GM23248 (cell line): Measurements from ENCODE around the gene TTC28. TPM values are rescaled to one million over a fixed set of nuclear protein-coding genes. Genes with fewer than 3 reads are reported as not detected.
A peak's percentile ranks its signal among the peaks of the same experiment; 100 is the strongest.

Source experiments
- DNase-seq: peaks from one replicate; pipeline ENCODE4 v3.0.0-alpha.2; 2015
- H2AFZ ChIP-seq: fragments of 200-600 bp; sonication (generic); 2 replicates; pipeline ENCODE4 v1.6.1; 2016; ENCODE audit warnings: antibody characterized with exemption
- H3F3A ChIP-seq: fragments of 200-600 bp; sonication (generic); 2 replicates; pipeline ENCODE4 v1.6.1; 2016; ENCODE audit warnings: mild to moderate bottlenecking, antibody characterized with exemption, mixed run types; ENCODE audit not compliant: insufficient read depth
- H3K27ac ChIP-seq: fragments of 200-600 bp; sonication (generic); 2 replicates; pipeline ENCODE4 v1.5.1; 2016; ENCODE audit warnings: mild to moderate bottlenecking
- H3K27me3 ChIP-seq: fragments of 200-600 bp; sonication (generic); replicated peaks from 2 replicates; pipeline ENCODE4 v1.6.1; 2016; ENCODE audit warnings: mild to moderate bottlenecking; ENCODE audit not compliant: insufficient read depth
- H3K36me3 ChIP-seq: fragments of 200-600 bp; sonication (generic); 2 replicates; pipeline ENCODE4 v1.6.1; 2016; ENCODE audit warnings: low read depth, mild to moderate bottlenecking
- H3K4me1 ChIP-seq: fragments of 200-600 bp; sonication (generic); 2 replicates; pipeline ENCODE4 v1.6.1; 2016; ENCODE audit warnings: mild to moderate bottlenecking; ENCODE audit not compliant: insufficient read depth
- H3K4me2 ChIP-seq: fragments of 200-600 bp; sonication (generic); one replicate; pipeline ENCODE4 v1.6.1; 2016; ENCODE audit warnings: mild to moderate bottlenecking; ENCODE audit not compliant: unreplicated experiment
- H3K4me3 ChIP-seq: fragments of 200-600 bp; sonication (generic); 2 replicates; pipeline ENCODE4 v1.5.1; 2016; ENCODE audit warnings: mild to moderate bottlenecking
- H3K79me2 ChIP-seq: fragments of 200-600 bp; sonication (generic); 2 replicates; pipeline ENCODE4 v1.6.1; 2016; ENCODE audit warnings: mild to moderate bottlenecking; ENCODE audit not compliant: insufficient read depth
- H3K9ac ChIP-seq: fragments of 200-600 bp; sonication (generic); 2 replicates; pipeline ENCODE4 v1.6.1; 2016; ENCODE audit warnings: mild to moderate bottlenecking
- H3K9me2 ChIP-seq: fragments of 200-600 bp; sonication (generic); 2 replicates; pipeline ENCODE4 v1.6.1; 2016; ENCODE audit warnings: mixed run types, mild to moderate bottlenecking, moderate library complexity; ENCODE audit not compliant: insufficient read depth
- H3K9me3 ChIP-seq: fragments of 200-600 bp; sonication (generic); one replicate; pipeline ENCODE4 v1.6.1; 2017; ENCODE audit warnings: low read depth
- H4K20me1 ChIP-seq: fragments of 200-600 bp; sonication (generic); 2 replicates; pipeline ENCODE4 v1.6.0; 2016; ENCODE audit not compliant: insufficient read depth
- EZH2 ChIP-seq: fragments of 200-600 bp; sonication (generic); IDR thresholded peaks from 2 replicates; pipeline ENCODE4 v1.6.1; 2018; ENCODE audit warnings: antibody characterized with exemption, mild to moderate bottlenecking; ENCODE audit not compliant: insufficient read depth, poor library complexity, severe bottlenecking
- EZH2phosphoT487 ChIP-seq: fragments of 200-600 bp; sonication (generic); IDR thresholded peaks from 2 replicates; pipeline ENCODE4 v1.6.1; 2018; ENCODE audit warnings: antibody characterized with exemption, moderate library complexity, mild to moderate bottlenecking, low read depth; ENCODE audit not compliant: insufficient read depth
- WGBS, 2 experiments: methylation state at CpG; one replicate each; pipeline ENCODE4 v1.1.6; 2015 to 2017; ENCODE audit warnings: low lambda C conversion rate in 2 of 2, low coverage in 1 of 2; ENCODE audit errors: missing lambda C conversion rate in 2 of 2; 5-methylcytosine and 5-hydroxymethylcytosine counted together
- in situ Hi-C: fragments of 300-500 bp; cut with MboI; formaldehyde crosslinking; loops from 2 replicates; pipeline ENCODE4 v1.15.0; 2020
- polyA plus RNA-seq: library from polyadenylated mRNA; unstranded; fragments of >200 nt; fragmentation: Nextera tagmentation; extraction: Ambion mirVana; gene quantifications from 2 replicates; pipeline ENCODE4 v1.2.1, GENCODE V29; 2016
- total RNA-seq: library from RNA; depleted of rRNA; stranded (reverse); fragments of >200 nt; shearing (Covaris generic); gene quantifications from 2 replicates; pipeline ENCODE4 v1.2.3, GENCODE V29; 2014

Gene TTC28
- total and polyA plus RNA-seq, 2 experiments from 2014 or later: 12.5 to 41.9 TPM

- Histone ChIP-seq H3K9me2 (no peaks in the 10 kb centered on the region), H3K9me3 (no peaks in the 10 kb centered on the region), H3K4me3 (no peak overlapping the region), H3K27me3 (no peaks in the 10 kb centered on the region), H3K27ac (no peak overlapping the region), H3K36me3 (0 out of 2 replicates have a peak, but pooled peaks cover 4% of the 10 kb centered on the region), H3K79me2 (no peaks in the 10 kb centered on the region), H2AFZ (no peak overlapping the region), H4K20me1 (no peaks in the 10 kb centered on the region), H3K9ac (no peak overlapping the region), H3K4me2 (no peak overlapping the region), H3K4me1 (peaks cover 25% of the 10 kb centered on the region), H3F3A (peaks cover 24% of the 10 kb centered on the region)
- DNase-seq: peak; percentile 13
- no peak for TF ChIP-seq EZH2
- TF ChIP-seq EZH2phosphoT487: no peak
- in situ Hi-C loops: no loop called here
- WGBS, 2 experiments: 59 to 61% methylated on average over 2 of the region's 2 CpGs
Observed at GRCh38 chr22:28279888-28280287, 399.8 kb downstream of the TTC28 start.

GRCh38 chr22:28269277-28269676 is 410.4 kb downstream of the TTC28 start:
- Histone ChIP-seq H3K9ac (no peak overlapping the region), H3K9me2 (no peaks in the 10 kb centered on the region), H3F3A (peaks cover 9% of the 10 kb centered on the region; the same call in 1 of the 2 replicates), H3K79me2 (peaks cover 6% of the 10 kb centered on the region; the same call in 1 of the 2 replicates), H2AFZ (no peak overlapping the region), H3K4me2 (no peak overlapping the region), H3K4me1 (peaks cover 11% of the 10 kb centered on the region), H3K36me3 (no peaks in the 10 kb centered on the region), H4K20me1 (no peaks in the 10 kb centered on the region), H3K9me3 (no peaks in the 10 kb centered on the region), H3K4me3 (no peak overlapping the region), H3K27me3 (no peaks in the 10 kb centered on the region), H3K27ac (no peak overlapping the region)
- TF ChIP-seq EZH2 (no peak), EZH2phosphoT487 (no peak)
- no peak for DNase-seq
- WGBS, 2 experiments: 37 to 42% methylated on average over 2 of the region's 2 CpGs
- in situ Hi-C loops: loop anchor here (10.0 kb wide), 1 partner anchor 326 kb away; no protein-coding TSS in a partner anchor

- Histone ChIP-seq H3K79me2 (peaks cover 6% of the 10 kb centered on the region; the same call in 1 of the 2 replicates), H3K36me3 (no peaks in the 10 kb centered on the region), H3K4me1 (peaks cover 11% of the 10 kb centered on the region), H3K9me3 (no peaks in the 10 kb centered on the region), H4K20me1 (no peaks in the 10 kb centered on the region), H3K27me3 (no peaks in the 10 kb centered on the region), H3K9me2 (no peaks in the 10 kb centered on the region), H3K27ac (no peak overlapping the region), H3F3A (peaks cover 9% of the 10 kb centered on the region; the same call in 1 of the 2 replicates), H3K4me3 (no peak overlapping the region), H3K9ac (no peak overlapping the region), H2AFZ (no peak overlapping the region), H3K4me2 (no peak overlapping the region)
- TF ChIP-seq EZH2phosphoT487: no peak
- no peak for TF ChIP-seq EZH2
- in situ Hi-C loops: loop anchor here (10.0 kb wide), 1 partner anchor 326 kb away; no protein-coding TSS in a partner anchor
- 64% methylated on average over 5 of the region's 5 CpGs for WGBS, 2 experiments
- no peak for DNase-seq
Observed at GRCh38 chr22:28268850-28269249, 410.8 kb downstream of the TTC28 start.

- no peaks in the 10 kb centered on the region for H3K27me3 ChIP-seq
- H4K20me1 ChIP-seq: no peaks in the 10 kb centered on the region
- no peaks in the 10 kb centered on the region for H3K9me3 ChIP-seq
- H3K9ac ChIP-seq: no peak overlapping the region
- peaks cover 9% of the 10 kb centered on the region; the same call in 1 of the 2 replicates for H3F3A ChIP-seq
- no peak overlapping the region for H3K27ac ChIP-seq
- peaks cover 5% of the 10 kb centered on the region; the same call in 1 of the 2 replicates for H3K79me2 ChIP-seq
- DNase-seq: peak; percentile 25
- no peak overlapping the region for H3K4me3 ChIP-seq
- WGBS, 2 experiments: 42 to 47% methylated on average over 3 of the region's 3 CpGs
- H3K4me2 ChIP-seq: no peak overlapping the region
- TF ChIP-seq EZH2phosphoT487: no peak
- TF ChIP-seq EZH2: no peak
- H3K36me3 ChIP-seq: no peaks in the 10 kb centered on the region
- H3K4me1 ChIP-seq: peaks cover 11% of the 10 kb centered on the region
- H3K9me2 ChIP-seq: no peaks in the 10 kb centered on the region
- in situ Hi-C loops: loop anchor here (10.0 kb wide), 1 partner anchor 327 kb away; no protein-coding TSS in a partner anchor
- H2AFZ ChIP-seq: no peak overlapping the region
Observed at GRCh38 chr22:28268171-28268570, 411.5 kb downstream of the TTC28 start.
